K562 (cell line): ENCODE measurements around the gene DUSP23. TPM values are rescaled to one million over a fixed set of nuclear protein-coding genes. Genes with fewer than 3 reads are reported as not detected.

Experiments used
- CTCF ChIP-seq, 3 experiments: IDR thresholded peaks in 2 of 3; conservative IDR thresholded peaks in 1 of 3; 2 replicates each; pipeline ENCODE4 v1.5.1; 2011 to 2012; ENCODE audit warnings: low read length in 3 of 3, mild to moderate bottlenecking in 3 of 3, control low read depth in 2 of 3, improper control_type of control experiment in 1 of 3, inconsistent platforms in 1 of 3, low read depth in 1 of 3, mixed read lengths in 1 of 3, moderate library complexity in 1 of 3; ENCODE audit not compliant: insufficient read depth in 2 of 3
- ESRRB ChIP-seq: fragments of 250-450 bp; sonication (Bioruptor Pico); IDR thresholded peaks from 2 replicates; pipeline ENCODE4 v1.5.0; 2020; ENCODE audit warnings: mild to moderate bottlenecking, moderate library complexity, borderline replicate concordance
- FOXA3 ChIP-seq, 2 experiments: fragments of 450-650 bp in 1 of 2; sonication (generic) in 1 of 2; formaldehyde crosslinking; IDR thresholded peaks in 1 of 2; conservative IDR thresholded peaks in 1 of 2; 2 replicates each; pipeline versions ENCODE4 v1.4.0 to v1.8.0; 2020 to 2022; ENCODE audit warnings: mild to moderate bottlenecking in 2 of 2, missing genetic modification reagents in 1 of 2
- GABPB1 ChIP-seq: sonication (generic); formaldehyde crosslinking; IDR thresholded peaks from 2 replicates; pipeline ENCODE4 v1.8.0; 2022; ENCODE audit warnings: mild to moderate bottlenecking, missing genetic modification reagents
- HCFC1 ChIP-seq: IDR thresholded peaks from 2 replicates; pipeline ENCODE4 v1.6.1; 2012; ENCODE audit warnings: low read depth, low read length, improper control_type of control experiment
- JUN ChIP-seq, 2 experiments: sonication (generic) in 1 of 2; formaldehyde crosslinking in 1 of 2; IDR thresholded peaks; 2 replicates each; pipeline versions ENCODE4 v1.6.1 to v1.8.0; 2012 to 2022; ENCODE audit warnings: borderline replicate concordance in 2 of 2, mild to moderate bottlenecking in 2 of 2, improper control_type of control experiment in 1 of 2, low read depth in 1 of 2, low read length in 1 of 2, missing genetic modification reagents in 1 of 2
- JUNB ChIP-seq: fragments of 450-650 bp; formaldehyde crosslinking; conservative IDR thresholded peaks from 2 replicates; pipeline ENCODE4 v1.4.0; 2020; ENCODE audit warnings: mild to moderate bottlenecking
- KDM2B ChIP-seq: fragments of 250-450 bp; sonication (Bioruptor Pico); IDR thresholded peaks from 2 replicates; pipeline ENCODE4 v1.8.0; 2021; ENCODE audit warnings: mild to moderate bottlenecking, moderate library complexity
- KLF13 ChIP-seq: fragments of 450-650 bp; IDR thresholded peaks from 2 replicates; pipeline ENCODE4 v1.6.1; 2016; ENCODE audit warnings: missing genetic modification characterization, low read depth, mild to moderate bottlenecking, missing compliant biosample characterization, moderate library complexity, borderline replicate concordance
- LEF1 ChIP-seq: fragments of 450-650 bp; IDR thresholded peaks from 2 replicates; pipeline ENCODE4 v1.6.1; 2016; ENCODE audit warnings: mild to moderate bottlenecking
- NCOA6 ChIP-seq: fragments of 450-650 bp; IDR thresholded peaks from 2 replicates; pipeline ENCODE4 v1.6.1; 2017; ENCODE audit warnings: mild to moderate bottlenecking
- NONO ChIP-seq, 2 experiments: fragments of 200-400 bp in 1 of 2; fragments of 450-650 bp in 1 of 2; formaldehyde crosslinking in 1 of 2; IDR thresholded peaks; 2 replicates each; pipeline ENCODE4 v1.6.1; 2017; ENCODE audit warnings: low read depth in 2 of 2, mild to moderate bottlenecking in 2 of 2, moderate library complexity in 2 of 2, low read length in 1 of 2
- SPI1 ChIP-seq: IDR thresholded peaks from 2 replicates; pipeline ENCODE4 v1.6.1; 2011; ENCODE audit warnings: low read depth, low read length, control low read depth, borderline replicate concordance
- SUPT5H ChIP-seq: fragments of 450-650 bp; IDR thresholded peaks from 2 replicates; pipeline ENCODE4 v1.6.1; 2016
- TRIM28 ChIP-seq: fragments of 450-650 bp; IDR thresholded peaks from 2 replicates; pipeline ENCODE4 v1.6.1; 2017
- polyA plus RNA-seq, 8 experiments: library from polyadenylated mRNA; depleted of rRNA in 4 of 8; stranded (reverse) in 5 of 8; unstranded in 3 of 8; fragments of >200 nt; fragmentation: Nextera tagmentation in 2 of 8; fragmentation: Illumina TruSeq in 1 of 8; extraction: Ambion mirVana in 2 of 8; extraction: Trizol in 1 of 8; gene quantifications; 2 replicates each; pipeline versions ENCODE4 v1.2.1 to v1.2.3, GENCODE V29; 2011 to 2014; ENCODE audit warnings: inconsistent platforms in 1 of 8, missing spikeins in 1 of 8
- total RNA-seq, 7 experiments: library from RNA; depleted of rRNA in 6 of 7; stranded (reverse); fragments of >200 nt in 6 of 7; fragmentation: Illumina TruSeq in 2 of 7; extraction: Trizol in 2 of 7; gene quantifications; 2 replicates each; pipeline versions ENCODE4 v1.2.1 to v1.2.3, GENCODE V29; 2011 to 2021; ENCODE audit warnings: low replicate concordance in 1 of 7
- TF ChIP-seq, protein P1 (sequence below), 2 experiments: fragments of 450-650 bp in 1 of 2; sonication (generic) in 1 of 2; formaldehyde crosslinking in 1 of 2; IDR thresholded peaks; 2 replicates each; pipeline versions ENCODE4 v1.7.1 to v1.9.0; 2016 to 2022; ENCODE audit warnings: inconsistent platforms in 1 of 2, mild to moderate bottlenecking in 1 of 2, missing genetic modification reagents in 1 of 2
- TF ChIP-seq, protein P2 (sequence below): IDR thresholded peaks from 2 replicates; pipeline ENCODE4 v1.6.1; 2011; ENCODE audit not compliant: insufficient read length; ENCODE audit errors: extremely low read depth

The DUSP23 gene
- total and polyA plus RNA-seq, 9 of the 15 experiments (the other 6 are each of a cell fraction or from before 2014, with no cell fraction given) = 1.0 to 34.8 (median 13.7) TPM

DNA sequence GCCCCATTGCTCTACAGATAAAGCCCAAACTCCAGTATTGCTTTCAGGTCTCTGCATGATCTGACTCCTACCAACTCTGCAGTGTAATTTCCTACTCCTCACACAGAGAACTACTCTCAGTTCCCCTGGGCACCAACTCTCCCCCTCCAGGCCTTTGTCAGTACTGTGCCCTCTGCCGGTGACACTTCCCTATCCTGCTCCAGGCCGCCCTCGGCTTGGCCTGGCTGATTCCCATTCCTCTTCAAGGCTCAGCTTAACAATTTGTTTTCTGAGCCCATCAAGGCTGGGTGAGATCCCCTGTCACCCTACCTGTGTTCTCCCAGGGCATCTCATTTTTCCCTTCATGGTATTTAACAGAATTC lies 48.5 kb downstream of the DUSP23 start (continued):
- TF ChIP-seq, protein P1, sequence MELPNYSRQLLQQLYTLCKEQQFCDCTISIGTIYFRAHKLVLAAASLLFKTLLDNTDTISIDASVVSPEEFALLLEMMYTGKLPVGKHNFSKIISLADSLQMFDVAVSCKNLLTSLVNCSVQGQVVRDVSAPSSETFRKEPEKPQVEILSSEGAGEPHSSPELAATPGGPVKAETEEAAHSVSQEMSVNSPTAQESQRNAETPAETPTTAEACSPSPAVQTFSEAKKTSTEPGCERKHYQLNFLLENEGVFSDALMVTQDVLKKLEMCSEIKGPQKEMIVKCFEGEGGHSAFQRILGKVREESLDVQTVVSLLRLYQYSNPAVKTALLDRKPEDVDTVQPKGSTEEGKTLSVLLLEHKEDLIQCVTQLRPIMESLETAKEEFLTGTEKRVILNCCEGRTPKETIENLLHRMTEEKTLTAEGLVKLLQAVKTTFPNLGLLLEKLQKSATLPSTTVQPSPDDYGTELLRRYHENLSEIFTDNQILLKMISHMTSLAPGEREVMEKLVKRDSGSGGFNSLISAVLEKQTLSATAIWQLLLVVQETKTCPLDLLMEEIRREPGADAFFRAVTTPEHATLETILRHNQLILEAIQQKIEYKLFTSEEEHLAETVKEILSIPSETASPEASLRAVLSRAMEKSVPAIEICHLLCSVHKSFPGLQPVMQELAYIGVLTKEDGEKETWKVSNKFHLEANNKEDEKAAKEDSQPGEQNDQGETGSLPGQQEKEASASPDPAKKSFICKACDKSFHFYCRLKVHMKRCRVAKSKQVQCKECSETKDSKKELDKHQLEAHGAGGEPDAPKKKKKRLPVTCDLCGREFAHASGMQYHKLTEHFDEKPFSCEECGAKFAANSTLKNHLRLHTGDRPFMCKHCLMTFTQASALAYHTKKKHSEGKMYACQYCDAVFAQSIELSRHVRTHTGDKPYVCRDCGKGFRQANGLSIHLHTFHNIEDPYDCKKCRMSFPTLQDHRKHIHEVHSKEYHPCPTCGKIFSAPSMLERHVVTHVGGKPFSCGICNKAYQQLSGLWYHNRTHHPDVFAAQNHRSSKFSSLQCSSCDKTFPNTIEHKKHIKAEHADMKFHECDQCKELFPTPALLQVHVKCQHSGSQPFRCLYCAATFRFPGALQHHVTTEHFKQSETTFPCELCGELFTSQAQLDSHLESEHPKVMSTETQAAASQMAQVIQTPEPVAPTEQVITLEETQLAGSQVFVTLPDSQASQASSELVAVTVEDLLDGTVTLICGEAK (IDR thresholded peaks at IDR 0.05) = no peak
- TF ChIP-seq, protein P1 (CRISPR knock-in tag; IDR thresholded peaks at IDR 0.05) = no peak
- TF ChIP-seq FOXA3 (CRISPR knock-in tag; conservative IDR thresholded peaks at IDR 0.05 in 1 of 2, IDR thresholded peaks at IDR 0.05 in 1 of 2) (no peak), NONO (IDR thresholded peaks at IDR 0.05; ENCODE audit: low read depth in 2 of 2, low read length in 1 of 2) (no peak), SUPT5H (no peak), ESRRB (CRISPR knock-in tag) (no peak), LEF1 (no peak), SPI1 (peak; percentile 18; the same call in 1 of the 2 replicates), KDM2B (CRISPR knock-in tag) (no peak), KLF13 (tag) (no peak), JUNB (CRISPR knock-in tag) (no peak), JUN (IDR thresholded peaks at IDR 0.05; ENCODE audit: borderline replicate concordance, low read depth, low read length) (no peak), JUN (CRISPR knock-in tag; IDR thresholded peaks at IDR 0.05; ENCODE audit: borderline replicate concordance) (no peak), NCOA6 (no peak), HCFC1 (no peak), TRIM28 (no peak), CTCF (IDR thresholded peaks at IDR 0.05 in 2 of 3, conservative IDR thresholded peaks at IDR 0.05 in 1 of 3; ENCODE audit: insufficient read depth in 2 of 3, low read depth in 1 of 3, low read length in 3 of 3) (peak; percentile 61 to 65 (median 62)), GABPB1 (CRISPR knock-in tag) (no peak)
- TF ChIP-seq, protein P2, sequence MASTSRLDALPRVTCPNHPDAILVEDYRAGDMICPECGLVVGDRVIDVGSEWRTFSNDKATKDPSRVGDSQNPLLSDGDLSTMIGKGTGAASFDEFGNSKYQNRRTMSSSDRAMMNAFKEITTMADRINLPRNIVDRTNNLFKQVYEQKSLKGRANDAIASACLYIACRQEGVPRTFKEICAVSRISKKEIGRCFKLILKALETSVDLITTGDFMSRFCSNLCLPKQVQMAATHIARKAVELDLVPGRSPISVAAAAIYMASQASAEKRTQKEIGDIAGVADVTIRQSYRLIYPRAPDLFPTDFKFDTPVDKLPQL = no peak
